Fibroblast of lung (primary cell): Measurements from ENCODE around the gene PORCN.

Experiments used
- CTCF ChIP-seq, 2 donors: IDR thresholded peaks in 1 of 2; conservative IDR thresholded peaks in 1 of 2; 1 replicate in 1 of 2; 2 replicates in 1 of 2; pipeline ENCODE4 v1.5.1; 2011 to 2012; ENCODE audit warnings: low read length in 2 of 2, control low read depth in 1 of 2, inconsistent platforms in 1 of 2, low read depth in 1 of 2, mild to moderate bottlenecking in 1 of 2
- EZH2 ChIP-seq: IDR thresholded peaks from 2 replicates; pipeline ENCODE4 v1.5.1; 2012; ENCODE audit warnings: low read length, control low read depth, mild to moderate bottlenecking; ENCODE audit errors: missing control alignments

DNA sequence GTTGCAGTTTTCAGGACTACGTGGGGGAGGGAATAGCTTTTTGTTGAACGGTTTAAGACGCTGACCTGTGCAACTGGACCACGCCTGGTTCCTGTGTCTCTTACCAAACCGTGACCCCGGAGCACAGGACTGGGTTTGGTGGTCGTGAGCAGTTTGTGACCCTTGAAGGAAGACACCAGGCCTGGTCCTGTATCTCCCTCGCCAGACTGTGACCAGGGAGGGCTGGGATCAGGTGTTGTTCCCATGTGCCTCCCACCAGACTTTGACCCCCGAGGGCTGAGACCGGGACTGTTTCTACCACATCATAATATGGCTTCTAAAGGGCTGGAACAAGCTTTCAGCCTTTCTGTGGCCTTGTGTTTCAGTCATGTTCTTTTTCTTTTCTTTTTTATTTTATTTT lies 13.5 kb downstream of the PORCN start:
- TF ChIP-seq EZH2 (no peak), CTCF (conservative IDR thresholded peaks at IDR 0.05 in 1 of 2, IDR thresholded peaks at IDR 0.05 in 1 of 2; ENCODE audit: low read depth in 1 of 2, low read length in 2 of 2) (no peak)
